ENCODE measurements around the gene DAP. TPM values are rescaled to one million over a fixed set of nuclear protein-coding genes. Genes with fewer than 3 reads are reported as not detected.

The DAP gene
- polyA plus RNA-seq, 1 experiment: 117 TPM

DNA sequence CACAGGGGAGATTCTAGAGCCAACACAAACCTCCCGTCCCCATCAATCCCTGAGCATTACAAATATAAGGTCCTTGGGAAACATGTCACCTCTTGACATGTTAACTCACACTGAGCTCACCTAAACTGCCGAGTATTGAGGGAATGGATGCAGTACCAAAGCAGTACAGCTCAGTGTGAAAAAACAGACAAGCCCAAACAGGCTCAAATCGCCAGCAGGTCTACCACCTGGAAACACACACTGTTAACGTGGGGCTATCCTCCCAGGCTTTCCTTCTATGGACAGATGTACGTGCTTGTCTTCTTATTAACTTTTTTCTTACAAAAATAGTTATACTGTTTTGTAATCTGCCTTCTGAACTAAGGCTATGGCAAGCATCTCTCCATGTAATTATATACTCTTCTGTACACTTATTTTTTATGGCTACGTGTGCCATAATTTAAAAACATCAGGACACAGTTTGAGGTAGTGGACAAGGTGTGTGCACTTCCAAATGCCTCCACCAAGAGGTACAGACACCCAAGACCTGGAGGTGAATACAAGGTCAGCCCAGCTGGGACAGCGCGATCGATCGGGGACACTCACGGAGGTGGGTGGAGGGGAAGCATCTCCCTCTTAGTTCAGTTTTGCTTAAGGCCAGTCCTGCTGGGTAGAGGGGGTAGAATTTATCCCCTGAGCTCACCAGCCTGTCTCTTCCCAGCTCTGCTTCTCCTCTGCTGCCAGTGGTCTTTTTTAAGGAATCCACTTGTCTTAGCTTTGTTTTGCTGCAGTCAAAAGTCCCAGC lies 76.5 kb downstream of the DAP start:
- TF ChIP-seq, protein P1, sequence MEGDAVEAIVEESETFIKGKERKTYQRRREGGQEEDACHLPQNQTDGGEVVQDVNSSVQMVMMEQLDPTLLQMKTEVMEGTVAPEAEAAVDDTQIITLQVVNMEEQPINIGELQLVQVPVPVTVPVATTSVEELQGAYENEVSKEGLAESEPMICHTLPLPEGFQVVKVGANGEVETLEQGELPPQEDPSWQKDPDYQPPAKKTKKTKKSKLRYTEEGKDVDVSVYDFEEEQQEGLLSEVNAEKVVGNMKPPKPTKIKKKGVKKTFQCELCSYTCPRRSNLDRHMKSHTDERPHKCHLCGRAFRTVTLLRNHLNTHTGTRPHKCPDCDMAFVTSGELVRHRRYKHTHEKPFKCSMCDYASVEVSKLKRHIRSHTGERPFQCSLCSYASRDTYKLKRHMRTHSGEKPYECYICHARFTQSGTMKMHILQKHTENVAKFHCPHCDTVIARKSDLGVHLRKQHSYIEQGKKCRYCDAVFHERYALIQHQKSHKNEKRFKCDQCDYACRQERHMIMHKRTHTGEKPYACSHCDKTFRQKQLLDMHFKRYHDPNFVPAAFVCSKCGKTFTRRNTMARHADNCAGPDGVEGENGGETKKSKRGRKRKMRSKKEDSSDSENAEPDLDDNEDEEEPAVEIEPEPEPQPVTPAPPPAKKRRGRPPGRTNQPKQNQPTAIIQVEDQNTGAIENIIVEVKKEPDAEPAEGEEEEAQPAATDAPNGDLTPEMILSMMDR (IDR thresholded peaks at IDR 0.05; ENCODE audit: low read depth, low read length): no peak
- Histone ChIP-seq H3K9me3 (ENCODE audit: control insufficient read depth, insufficient read depth, low read length) (peaks cover 3% of the 10 kb centered on the region; the same call in 1 of the 2 replicates), H3K4me3 (ENCODE audit: low read depth, low read length) (no peak overlapping the region), H3K27me3 (ENCODE audit: control insufficient read depth, insufficient read depth, low read length) (no peaks in the 10 kb centered on the region), H3K27ac (ENCODE audit: low read depth, low read length) (no peak overlapping the region)
- ChIA-PET POLR2A (no interaction called here), CTCF (interaction anchor here (0.6 to 2.0 kb wide), 4 partner anchors 172 to 459 kb away, joined by 3 to 8 read pairs (median 3); no protein-coding TSS in a partner anchor)
- DNase-seq (ENCODE audit: low read depth, low spot score): no peak

DNA sequence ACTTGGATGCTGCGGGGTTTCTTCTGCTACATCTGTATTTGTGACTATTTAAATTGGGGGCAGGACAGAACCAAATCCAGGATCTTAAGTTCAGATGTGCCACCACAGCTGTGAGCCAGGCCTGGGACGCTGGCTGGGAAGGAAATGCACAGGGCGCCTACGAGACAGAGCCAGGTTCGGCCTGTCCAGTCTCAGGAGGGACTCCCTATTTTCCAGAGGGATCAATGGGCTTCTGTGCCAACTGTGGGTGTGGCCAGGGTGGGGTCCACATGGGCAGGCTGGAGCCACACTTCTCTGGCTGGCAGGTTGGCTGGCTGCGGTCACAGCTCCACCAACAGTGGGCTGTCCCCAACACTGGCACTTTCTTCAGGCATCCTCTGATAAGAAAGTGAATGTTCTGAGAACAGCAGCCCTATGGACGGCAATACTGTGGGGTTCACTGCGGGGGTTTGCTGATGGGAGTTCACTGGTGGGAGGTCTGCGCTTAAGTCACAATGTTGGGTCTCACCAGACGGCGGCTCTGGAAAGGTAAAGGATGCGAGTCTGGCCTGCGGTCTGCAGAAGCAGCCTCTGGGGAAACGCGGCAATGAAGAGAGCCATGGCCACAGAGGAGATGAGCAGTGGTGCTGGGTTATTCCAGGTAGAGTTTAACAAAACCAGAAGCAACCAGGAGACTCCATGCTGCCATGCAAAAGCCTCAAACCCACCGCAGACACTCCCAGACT lies 78.1 kb downstream of the DAP start:
- CTCF ChIA-PET: no interaction called here
- no peak for DNase-seq (ENCODE audit: low read depth, low spot score)
- no peaks in the 10 kb centered on the region; the same call in 1 of the 2 replicates for H3K9me3 ChIP-seq (ENCODE audit: control insufficient read depth, insufficient read depth, low read length)
- no peak overlapping the region for H3K27ac ChIP-seq (ENCODE audit: low read depth, low read length)
- POLR2A ChIA-PET: no interaction called here
- H3K4me3 ChIP-seq (ENCODE audit: low read depth, low read length): no peak overlapping the region
- no peaks in the 10 kb centered on the region for H3K27me3 ChIP-seq (ENCODE audit: control insufficient read depth, insufficient read depth, low read length)
- TF ChIP-seq, protein P1 (IDR thresholded peaks at IDR 0.05; ENCODE audit: low read depth, low read length): no peak

DNA sequence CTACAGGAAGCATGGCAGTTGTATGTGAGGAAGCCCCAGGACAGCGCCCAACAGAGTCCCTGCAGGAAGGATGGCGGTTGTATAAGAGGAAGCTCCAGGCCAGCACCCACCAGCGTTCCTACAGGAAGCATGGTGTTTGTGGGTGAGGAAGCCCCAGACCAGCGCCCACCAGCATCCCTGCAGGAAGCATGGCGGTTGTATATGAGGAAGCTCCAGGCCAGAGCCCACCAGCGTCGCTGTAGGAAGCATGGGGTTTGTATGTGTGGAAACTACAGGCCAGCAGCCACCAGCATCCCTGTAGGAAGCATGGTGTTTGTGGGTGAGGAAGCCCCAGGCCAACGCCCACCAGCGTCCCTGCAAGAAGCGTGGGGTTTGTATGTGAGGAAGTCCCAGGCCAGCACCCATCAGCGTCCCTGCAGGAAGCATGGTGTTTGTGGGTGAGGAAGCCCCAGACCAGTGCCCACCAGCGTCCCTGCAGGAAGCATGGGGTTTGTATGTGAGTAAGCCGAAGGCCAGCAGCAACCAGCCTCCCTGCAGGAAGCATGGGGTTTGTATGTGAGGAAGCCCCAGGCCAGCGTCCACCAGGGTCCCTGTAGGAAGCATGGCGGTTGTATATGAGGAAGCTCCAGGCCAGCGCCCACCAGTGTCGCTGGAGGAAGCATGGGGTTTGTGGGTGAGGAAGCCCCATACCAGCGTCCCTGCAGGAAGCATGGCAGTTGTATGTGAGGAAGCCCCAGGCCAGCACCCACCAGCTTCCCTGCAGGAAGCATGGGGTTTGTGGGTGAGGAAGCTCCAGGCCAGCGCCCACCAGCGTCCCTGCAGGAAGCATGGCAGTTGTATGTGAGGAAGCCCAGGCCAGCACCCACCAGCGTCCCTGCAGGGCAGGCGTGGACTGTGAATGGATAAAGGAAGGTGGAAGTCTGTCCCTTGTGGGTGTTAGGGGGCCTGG lies 79.0 kb downstream of the DAP start:
- no peaks in the 10 kb centered on the region for H3K27me3 ChIP-seq (ENCODE audit: control insufficient read depth, insufficient read depth, low read length)
- ChIA-PET POLR2A (interaction anchor here (0.6 kb wide), 1 partner anchor 230 kb away, joined by 3 read pairs; no protein-coding TSS in a partner anchor), CTCF (no interaction called here)
- no peak overlapping the region for H3K27ac ChIP-seq (ENCODE audit: low read depth, low read length)
- TF ChIP-seq, protein P1 (IDR thresholded peaks at IDR 0.05; ENCODE audit: low read depth, low read length): no peak
- H3K4me3 ChIP-seq (ENCODE audit: low read depth, low read length): no peak overlapping the region
- no peak for DNase-seq (ENCODE audit: low read depth, low spot score)
- no peaks in the 10 kb centered on the region; the same call in 1 of the 2 replicates for H3K9me3 ChIP-seq (ENCODE audit: control insufficient read depth, insufficient read depth, low read length)

DNA sequence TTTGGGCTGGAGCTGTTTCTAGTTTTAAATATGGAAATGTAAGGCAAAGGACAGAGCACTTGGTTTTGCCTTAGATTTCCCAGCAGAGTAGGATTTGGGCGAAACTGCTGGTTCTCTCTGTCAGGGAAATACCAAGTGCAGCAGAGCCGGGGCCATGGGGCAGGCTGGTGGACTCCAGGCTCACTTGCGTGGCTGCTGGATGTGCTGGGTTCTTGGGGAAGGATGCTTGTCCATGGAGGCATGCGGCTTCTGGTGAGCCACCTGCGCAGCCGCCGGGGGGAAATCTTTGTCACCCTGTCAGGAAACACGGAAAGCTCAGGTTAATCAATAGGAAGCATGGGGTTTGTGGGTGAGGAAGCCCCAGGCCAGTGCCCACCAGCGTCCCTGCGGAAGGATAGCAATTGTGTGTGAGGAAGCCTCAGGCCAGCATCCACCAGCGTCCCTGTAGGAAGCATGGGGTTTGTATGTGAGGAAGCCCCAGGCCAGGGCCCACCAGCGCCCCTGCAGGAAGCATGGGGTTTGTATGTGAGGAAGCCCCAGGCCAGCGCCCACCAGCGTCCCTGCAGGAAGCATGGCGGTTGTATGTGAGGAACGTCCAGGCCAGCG lies 80.1 kb downstream of the DAP start:
- TF ChIP-seq, protein P1 (IDR thresholded peaks at IDR 0.05; ENCODE audit: low read depth, low read length): no peak
- no peak for DNase-seq (ENCODE audit: low read depth, low spot score)
- no peak overlapping the region for H3K4me3 ChIP-seq (ENCODE audit: low read depth, low read length)
- no peaks in the 10 kb centered on the region for H3K27me3 ChIP-seq (ENCODE audit: control insufficient read depth, insufficient read depth, low read length)
- H3K9me3 ChIP-seq (ENCODE audit: control insufficient read depth, insufficient read depth, low read length): no peaks in the 10 kb centered on the region; the same call in 1 of the 2 replicates
- no peak overlapping the region for H3K27ac ChIP-seq (ENCODE audit: low read depth, low read length)
- CTCF ChIA-PET: no interaction called here
- POLR2A ChIA-PET: interaction anchor here (0.6 kb wide), 1 partner anchor 229 kb away, joined by 3 read pairs; no protein-coding TSS in a partner anchor

Measured in AG04450 (cell line).